ENCODE measurements around the gene IBA57.

Gene IBA57

GRCh38 chr1:228204958-228205357 is 39.4 kb downstream of the IBA57 start:
- Histone ChIP-seq H3K4me3 (ENCODE audit: insufficient read depth in 1 of 2, low read depth in 1 of 2, low read length in 2 of 2) (no peak overlapping the region), H2BK12ac (ENCODE audit: low read length in 2 of 2) (no peak overlapping the region), H3K14ac (ENCODE audit: low read length in 2 of 2) (no peak overlapping the region), H3K4ac (ENCODE audit: low read depth in 1 of 2, low read length in 2 of 2) (no peak overlapping the region), H3K4me1 (ENCODE audit: control insufficient read depth, insufficient read depth, low read depth, low read length) (peaks cover 8% of the 10 kb centered on the region), H4K8ac (ENCODE audit: low read length) (no peak overlapping the region), H4K91ac (ENCODE audit: low read length) (no peak overlapping the region), H3K23ac (ENCODE audit: low read length in 2 of 2) (no peak overlapping the region), H3K27ac (ENCODE audit: low read length, poor library complexity, severe bottlenecking) (no peak overlapping the region), H3K9ac (ENCODE audit: low read length) (no peak overlapping the region), H2BK120ac (ENCODE audit: low read depth, low read length) (no peak overlapping the region), H3K79me1 (replicated peaks; ENCODE audit: low read length, poor library complexity, severe bottlenecking) (no peaks in the 10 kb centered on the region), H2AFZ (ENCODE audit: low read depth, low read length) (no peak overlapping the region), H3K18ac (ENCODE audit: low read depth in 1 of 2, low read length in 2 of 2) (no peak overlapping the region), H3K36me3 (ENCODE audit: control insufficient read depth in 1 of 2, insufficient read depth in 2 of 2, low read depth in 1 of 2, low read length in 2 of 2) (peaks cover 0 to 3% of the 10 kb centered on the region in 2 experiments), H2BK5ac (ENCODE audit: low read depth, low read length, poor library complexity, severe bottlenecking) (no peak overlapping the region), H3K27me3 (ENCODE audit: control insufficient read depth in 1 of 2, insufficient read depth in 1 of 2, low read length in 2 of 2) (peaks cover 20 to 24% of the 10 kb centered on the region in 2 experiments), H2BK15ac (ENCODE audit: low read depth, poor library complexity, severe bottlenecking) (no peak overlapping the region), H3K4me2 (ENCODE audit: low read length, poor library complexity, severe bottlenecking) (no peak overlapping the region), H2AK5ac (ENCODE audit: low read length, severe bottlenecking) (no peak overlapping the region), H3K9me3 (ENCODE audit: control insufficient read depth, low read length) (peaks cover 14% of the 10 kb centered on the region)
- WGBS: 85% methylated on average over 8 of the region's 8 CpGs
- no peak for DNase-seq

- Histone ChIP-seq H3K18ac (ENCODE audit: low read depth in 1 of 2, low read length in 2 of 2) (no peak overlapping the region), H3K9ac (ENCODE audit: low read length) (no peak overlapping the region), H2BK5ac (ENCODE audit: low read depth, low read length, poor library complexity, severe bottlenecking) (no peak overlapping the region), H2AK5ac (ENCODE audit: low read length, severe bottlenecking) (no peak overlapping the region), H3K4me3 (ENCODE audit: insufficient read depth in 1 of 2, low read depth in 1 of 2, low read length in 2 of 2) (peak overlapping the region in 1 of 2 experiments; percentile 4), H2BK12ac (ENCODE audit: low read length in 2 of 2) (no peak overlapping the region), H4K91ac (ENCODE audit: low read length) (peak overlapping the region; percentile 15), H3K36me3 (ENCODE audit: control insufficient read depth in 1 of 2, insufficient read depth in 2 of 2, low read depth in 1 of 2, low read length in 2 of 2) (no peaks in the 10 kb centered on the region), H2BK120ac (ENCODE audit: low read depth, low read length) (no peak overlapping the region), H3K4me2 (ENCODE audit: low read length, poor library complexity, severe bottlenecking) (no peak overlapping the region), H2BK15ac (ENCODE audit: low read depth, poor library complexity, severe bottlenecking) (no peak overlapping the region), H3K9me3 (ENCODE audit: control insufficient read depth, low read length) (peaks cover 9% of the 10 kb centered on the region), H3K4me1 (ENCODE audit: control insufficient read depth, insufficient read depth, low read depth, low read length) (peaks cover 8% of the 10 kb centered on the region), H2AFZ (ENCODE audit: low read depth, low read length) (no peak overlapping the region), H4K8ac (ENCODE audit: low read length) (peak overlapping the region; percentile 16), H3K14ac (ENCODE audit: low read length in 2 of 2) (no peak overlapping the region), H3K27ac (ENCODE audit: low read length, poor library complexity, severe bottlenecking) (no peak overlapping the region), H3K4ac (ENCODE audit: low read depth in 1 of 2, low read length in 2 of 2) (no peak overlapping the region), H3K27me3 (ENCODE audit: control insufficient read depth in 1 of 2, insufficient read depth in 1 of 2, low read length in 2 of 2) (peaks cover 20 to 28% of the 10 kb centered on the region in 2 experiments), H3K79me1 (replicated peaks; ENCODE audit: low read length, poor library complexity, severe bottlenecking) (no peaks in the 10 kb centered on the region), H3K23ac (ENCODE audit: low read length in 2 of 2) (no peak overlapping the region)
- WGBS: 75% methylated on average over 14 of the region's 15 CpGs
- DNase-seq: no peak
Measured at GRCh38 chr1:228205526-228206436, 40.2 kb downstream of the IBA57 start.

- DNase-seq: no peak
- H2AFZ ChIP-seq (ENCODE audit: low read depth, low read length): no peak overlapping the region
- 90% methylated on average over 16 of the region's 16 CpGs for WGBS
- no peak overlapping the region for H3K4ac ChIP-seq (ENCODE audit: low read depth in 1 of 2, low read length in 2 of 2)
- no peak overlapping the region for H2BK15ac ChIP-seq (ENCODE audit: low read depth, poor library complexity, severe bottlenecking)
- H3K27me3 ChIP-seq (ENCODE audit: control insufficient read depth in 1 of 2, insufficient read depth in 1 of 2, low read length in 2 of 2): peaks cover 20 to 37% of the 10 kb centered on the region in 2 experiments
- no peak overlapping the region for H2AK5ac ChIP-seq (ENCODE audit: low read length, severe bottlenecking)
- H2BK12ac ChIP-seq (ENCODE audit: low read length in 2 of 2): no peak overlapping the region
- no peak overlapping the region for H3K14ac ChIP-seq (ENCODE audit: low read length in 2 of 2)
- no peak overlapping the region for H3K4me3 ChIP-seq (ENCODE audit: insufficient read depth in 1 of 2, low read depth in 1 of 2, low read length in 2 of 2)
- no peak overlapping the region for H3K4me2 ChIP-seq (ENCODE audit: low read length, poor library complexity, severe bottlenecking)
- no peak overlapping the region for H3K27ac ChIP-seq (ENCODE audit: low read length, poor library complexity, severe bottlenecking)
- no peaks in the 10 kb centered on the region for H3K9me3 ChIP-seq (ENCODE audit: control insufficient read depth, low read length)
- peaks cover 0 to 2% of the 10 kb centered on the region in 2 experiments for H3K36me3 ChIP-seq (ENCODE audit: control insufficient read depth in 1 of 2, insufficient read depth in 2 of 2, low read depth in 1 of 2, low read length in 2 of 2)
- no peak overlapping the region for H4K8ac ChIP-seq (ENCODE audit: low read length)
- peaks cover 9% of the 10 kb centered on the region for H3K4me1 ChIP-seq (ENCODE audit: control insufficient read depth, insufficient read depth, low read depth, low read length)
- H3K18ac ChIP-seq (ENCODE audit: low read depth in 1 of 2, low read length in 2 of 2): no peak overlapping the region
- no peak overlapping the region for H2BK120ac ChIP-seq (ENCODE audit: low read depth, low read length)
- no peak overlapping the region for H3K9ac ChIP-seq (ENCODE audit: low read length)
- H4K91ac ChIP-seq (ENCODE audit: low read length): no peak overlapping the region
- H3K23ac ChIP-seq (ENCODE audit: low read length in 2 of 2): no peak overlapping the region
- no peak overlapping the region for H2BK5ac ChIP-seq (ENCODE audit: low read depth, low read length, poor library complexity, severe bottlenecking)
- no peaks in the 10 kb centered on the region for H3K79me1 ChIP-seq (replicated peaks; ENCODE audit: low read length, poor library complexity, severe bottlenecking)
Measured at GRCh38 chr1:228206582-228207351, 41.2 kb downstream of the IBA57 start.

- H2BK120ac ChIP-seq (ENCODE audit: low read depth, low read length): no peak overlapping the region
- H2BK15ac ChIP-seq (ENCODE audit: low read depth, poor library complexity, severe bottlenecking): no peak overlapping the region
- no peak overlapping the region for H2BK5ac ChIP-seq (ENCODE audit: low read depth, low read length, poor library complexity, severe bottlenecking)
- no peak for DNase-seq
- H2BK12ac ChIP-seq (ENCODE audit: low read length in 2 of 2): peak overlapping the region in 1 of 2 experiments; percentile 16
- no peak overlapping the region for H3K18ac ChIP-seq (ENCODE audit: low read depth in 1 of 2, low read length in 2 of 2)
- no peak overlapping the region for H3K23ac ChIP-seq (ENCODE audit: low read length in 2 of 2)
- H3K27me3 ChIP-seq (ENCODE audit: control insufficient read depth in 1 of 2, insufficient read depth in 1 of 2, low read length in 2 of 2): peaks cover 20 to 44% of the 10 kb centered on the region in 2 experiments
- peaks cover 12% of the 10 kb centered on the region for H3K4me1 ChIP-seq (ENCODE audit: control insufficient read depth, insufficient read depth, low read depth, low read length)
- no peak overlapping the region for H2AFZ ChIP-seq (ENCODE audit: low read depth, low read length)
- no peak overlapping the region for H3K27ac ChIP-seq (ENCODE audit: low read length, poor library complexity, severe bottlenecking)
- peak overlapping the region; percentile 51 for H4K8ac ChIP-seq (ENCODE audit: low read length)
- no peak overlapping the region for H3K4me2 ChIP-seq (ENCODE audit: low read length, poor library complexity, severe bottlenecking)
- H3K36me3 ChIP-seq (ENCODE audit: control insufficient read depth in 1 of 2, insufficient read depth in 2 of 2, low read depth in 1 of 2, low read length in 2 of 2): peaks cover 0 to 9% of the 10 kb centered on the region in 2 experiments
- no peak overlapping the region for H4K91ac ChIP-seq (ENCODE audit: low read length)
- no peak overlapping the region for H3K4me3 ChIP-seq (ENCODE audit: insufficient read depth in 1 of 2, low read depth in 1 of 2, low read length in 2 of 2)
- H3K9me3 ChIP-seq (ENCODE audit: control insufficient read depth, low read length): no peaks in the 10 kb centered on the region
- no peak overlapping the region for H3K9ac ChIP-seq (ENCODE audit: low read length)
- H3K14ac ChIP-seq (ENCODE audit: low read length in 2 of 2): no peak overlapping the region
- H2AK5ac ChIP-seq (ENCODE audit: low read length, severe bottlenecking): no peak overlapping the region
- no peak overlapping the region for H3K4ac ChIP-seq (ENCODE audit: low read depth in 1 of 2, low read length in 2 of 2)
- H3K79me1 ChIP-seq (replicated peaks; ENCODE audit: low read length, poor library complexity, severe bottlenecking): no peaks in the 10 kb centered on the region
- 92% methylated on average over 8 of the region's 8 CpGs for WGBS
Measured at GRCh38 chr1:228207381-228207810, 41.8 kb downstream of the IBA57 start.

Data from mesenchymal stem cell (in vitro differentiated cells and primary cell).